Activated naive CD8-positive, alpha-beta T cell treated with anti-CD3 and anti-CD28 coated beads, Interleukin-2, amount 10 ng/mL, durations not matched to agents 7 days and 5 days (primary cell): Measurements from ENCODE around the gene ELAVL3. TPM values are rescaled to one million over a fixed set of nuclear protein-coding genes. Genes with fewer than 3 reads are reported as not detected.
A peak's percentile ranks its signal among the peaks of the same experiment; 100 is the strongest.

Source experiments
- ATAC-seq: fragments of 150-1000 bp; cut with Tn5 transposase; one replicate; pipeline ENCODE4 v1.10.0; 2021; ENCODE audit warnings: low read depth, moderate library complexity
- POLR2A ChIA-PET: fragments of 350-600 bp; sonication (Branson Sonifier 250); formaldehyde crosslinking; loops from one replicate; lab custom pipeline; 2021; ENCODE audit warnings: antibody characterized with exemption; lab: Charles Lee
- DNase-seq: peaks from one replicate; pipeline ENCODE4 v3.0.0; 2021
- H3K27ac Mint-ChIP-seq: one replicate; pipeline ENCODE4 v1.8.0; 2022; ENCODE audit warnings: mild to moderate bottlenecking, mixed read lengths
- H3K27me3 Mint-ChIP-seq: one replicate; pipeline ENCODE4 v1.8.0; 2022; ENCODE audit warnings: mild to moderate bottlenecking, moderate library complexity, mixed read lengths
- H3K36me3 Mint-ChIP-seq: one replicate; pipeline ENCODE4 v1.8.0; 2021; ENCODE audit warnings: mild to moderate bottlenecking, mixed read lengths
- H3K4me1 Mint-ChIP-seq: one replicate; pipeline ENCODE4 v1.8.0; 2021; ENCODE audit warnings: mixed read lengths
- H3K4me3 Mint-ChIP-seq: one replicate; pipeline ENCODE4 v1.8.0; 2022; ENCODE audit warnings: mild to moderate bottlenecking, moderate library complexity, mixed read lengths
- H3K9me3 Mint-ChIP-seq: one replicate; pipeline ENCODE4 v1.8.0; 2021; ENCODE audit warnings: mixed read lengths
- total RNA-seq, 2 experiments: library from RNA; stranded (reverse); gene quantifications; one replicate each; pipeline ENCODE4 v1.2.3, GENCODE V29; 2021

Gene ELAVL3
- total RNA-seq, 2 experiments from 2014 or later: not detected

DNA sequence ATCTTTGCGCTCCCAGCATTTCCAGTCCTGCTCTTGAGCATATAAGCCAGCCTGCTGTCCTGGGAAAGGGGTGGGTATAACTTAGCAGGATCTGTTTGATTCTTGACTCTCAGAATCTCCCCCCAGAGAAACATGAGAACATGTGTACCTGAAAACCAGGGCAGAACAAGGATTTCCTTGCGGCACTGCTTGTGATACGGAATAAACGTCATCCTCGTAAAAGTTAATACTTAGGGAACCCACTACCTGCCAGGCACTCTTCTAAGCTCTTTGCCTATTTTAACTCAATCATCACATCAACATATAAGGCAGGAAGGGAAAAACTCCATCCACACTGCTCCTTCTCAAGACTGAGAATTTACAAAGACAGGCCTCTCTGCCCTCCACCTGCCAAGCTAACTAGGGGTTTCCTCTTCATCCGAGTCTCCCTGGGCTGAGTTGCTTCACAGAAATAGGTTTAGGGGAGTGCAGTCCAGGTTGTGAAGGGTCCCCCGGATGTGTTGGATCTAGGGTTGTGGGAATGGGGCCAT, 23.7 kb upstream of the ELAVL3 start:
- Mint-ChIP-seq H3K4me3 (peak overlapping the region; percentile 89), H3K4me1 (peaks cover 13% of the 10 kb centered on the region), H3K9me3 (no peaks in the 10 kb centered on the region), H3K36me3 (peaks cover 8% of the 10 kb centered on the region), H3K27me3 (no peaks in the 10 kb centered on the region), H3K27ac (peak overlapping the region; percentile 83)
- DNase-seq (no peak), ATAC-seq (no peak)
- POLR2A ChIA-PET: interaction anchor here (1.2 kb wide), 1 partner anchor 129 kb away, joined by 3 read pairs; no protein-coding TSS in a partner anchor

DNA sequence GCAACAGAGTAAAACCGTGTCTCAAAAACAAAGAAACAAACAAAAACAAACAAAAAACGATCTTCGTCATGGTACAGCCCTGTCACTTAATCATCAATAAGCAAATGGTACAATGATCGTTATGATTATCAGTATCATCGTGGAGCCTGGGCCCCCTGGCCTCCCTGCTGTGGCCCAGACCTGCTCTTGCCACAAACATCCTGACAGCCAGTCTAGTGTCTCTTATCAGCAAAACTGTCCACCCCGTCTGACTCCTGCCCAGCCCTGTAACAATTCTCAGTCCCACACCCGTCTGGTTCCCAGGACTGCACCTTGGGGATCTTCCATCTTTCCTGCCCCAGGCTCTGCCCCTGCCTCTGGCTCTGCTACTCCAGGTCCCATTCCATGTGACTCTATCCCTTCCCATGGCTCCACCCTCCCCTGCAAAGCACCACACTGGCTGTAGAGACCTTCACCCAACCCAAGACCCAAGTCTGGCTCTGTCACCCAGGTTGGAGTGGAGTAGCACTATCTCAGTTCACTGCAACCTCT, 19.1 kb upstream of the ELAVL3 start:
- H3K9me3 Mint-ChIP-seq: no peaks in the 10 kb centered on the region
- no peaks in the 10 kb centered on the region for H3K27me3 Mint-ChIP-seq
- ATAC-seq: no peak
- no peak overlapping the region for H3K27ac Mint-ChIP-seq
- H3K36me3 Mint-ChIP-seq: peaks cover 10% of the 10 kb centered on the region
- POLR2A ChIA-PET: no interaction called here
- no peak overlapping the region for H3K4me3 Mint-ChIP-seq
- peaks cover 12% of the 10 kb centered on the region for H3K4me1 Mint-ChIP-seq
- DNase-seq: no peak

DNA sequence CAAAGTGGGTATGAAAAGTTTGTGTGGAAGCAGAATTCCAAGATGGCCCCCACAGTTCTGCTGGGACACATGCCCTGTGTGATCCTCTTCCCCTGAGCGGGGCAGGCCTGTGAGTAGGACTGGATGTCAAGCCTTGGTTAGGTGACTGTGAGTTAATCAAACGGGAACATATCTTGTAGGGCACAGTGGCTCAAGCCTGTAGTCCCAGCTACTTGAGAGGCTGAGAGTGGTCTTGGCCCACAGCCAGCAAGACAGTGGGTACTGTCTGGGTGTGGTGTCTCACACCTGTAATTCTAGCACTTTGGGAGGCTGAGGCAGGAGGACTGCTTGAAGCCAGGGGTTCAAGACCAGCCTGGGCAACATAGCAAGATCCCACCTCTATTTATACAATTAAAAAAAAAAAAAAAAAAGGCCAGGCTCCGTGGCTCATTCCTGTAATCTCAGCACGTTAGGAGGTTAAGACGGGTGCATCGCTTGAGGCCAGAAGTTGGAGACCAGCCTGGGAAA, 18.4 kb upstream of the ELAVL3 start:
- Mint-ChIP-seq H3K4me1 (peaks cover 6% of the 10 kb centered on the region), H3K27me3 (no peaks in the 10 kb centered on the region)

DNA sequence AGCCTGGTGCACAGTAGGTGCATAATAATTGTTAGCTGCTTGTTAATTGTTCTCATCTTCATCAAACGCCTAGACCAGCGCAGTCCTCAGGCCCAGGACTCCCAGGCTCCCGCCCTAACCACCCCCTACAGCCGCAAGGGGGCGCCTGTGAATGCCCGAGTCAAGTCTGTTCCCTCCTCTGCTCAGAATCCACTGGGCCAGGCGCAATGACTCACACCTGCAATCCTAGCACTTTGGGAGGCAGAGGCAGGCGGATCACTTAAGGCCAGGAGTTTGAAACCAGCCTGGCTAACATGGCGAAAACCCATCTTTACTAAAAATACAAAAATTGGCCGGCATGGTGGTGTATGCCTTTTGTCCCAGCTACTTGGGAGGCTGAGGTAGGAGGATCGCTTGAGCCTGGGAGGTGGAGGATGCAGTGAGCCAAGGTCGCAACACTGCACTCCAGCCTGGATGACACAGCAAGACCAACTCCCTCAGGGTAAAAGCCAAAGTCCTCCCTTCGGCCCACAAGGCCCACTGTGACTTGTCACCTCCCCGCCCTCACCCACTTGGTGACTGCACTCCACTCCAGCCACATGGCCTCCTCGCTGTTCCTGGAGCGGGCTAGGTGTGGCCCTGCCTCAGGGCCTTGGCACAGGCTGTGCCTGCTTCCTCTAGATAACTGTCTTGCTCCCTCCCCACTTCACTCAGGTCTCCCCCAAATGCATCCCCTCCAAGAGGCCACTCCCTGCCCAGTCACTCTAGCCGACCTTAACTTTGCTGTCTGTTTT, 15.7 kb upstream of the ELAVL3 start:
- ATAC-seq: peak; percentile 63
- Mint-ChIP-seq H3K27me3 (no peaks in the 10 kb centered on the region), H3K4me1 (peaks cover 5% of the 10 kb centered on the region), H3K27ac (no peak overlapping the region), H3K9me3 (no peaks in the 10 kb centered on the region), H3K4me3 (no peak overlapping the region), H3K36me3 (peaks cover 15% of the 10 kb centered on the region)
- POLR2A ChIA-PET: no interaction called here
- DNase-seq: peak; percentile 71

More for the DNA sequence above, 18.4 kb upstream of the ELAVL3 start:
- H3K36me3 Mint-ChIP-seq: peaks cover 11% of the 10 kb centered on the region
- ATAC-seq: no peak
- POLR2A ChIA-PET: no interaction called here
- no peak for DNase-seq
- no peak overlapping the region for H3K4me3 Mint-ChIP-seq
- no peaks in the 10 kb centered on the region for H3K9me3 Mint-ChIP-seq
- no peak overlapping the region for H3K27ac Mint-ChIP-seq

DNA sequence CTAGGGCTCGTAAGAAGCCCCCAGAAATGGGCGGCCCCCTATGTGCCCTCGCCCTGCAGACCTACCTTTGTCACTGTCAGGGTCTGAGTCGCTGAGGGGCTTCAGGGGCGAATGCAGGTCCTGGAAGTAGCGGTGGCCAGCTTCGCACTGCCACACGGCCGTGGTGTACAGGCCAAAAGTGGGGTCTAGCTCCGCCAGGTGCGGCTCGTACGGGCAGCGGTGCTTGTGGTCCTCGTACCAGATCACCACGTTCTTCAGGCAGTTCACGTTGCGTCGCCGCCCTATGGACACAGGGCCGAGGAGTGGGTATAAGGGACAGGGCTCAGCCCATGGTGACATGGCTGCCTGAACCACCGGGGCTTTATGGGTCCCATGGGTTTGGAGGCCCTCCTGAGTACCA, 15.0 kb upstream of the ELAVL3 start:
- Mint-ChIP-seq H3K9me3 (no peaks in the 10 kb centered on the region), H3K4me3 (no peak overlapping the region), H3K27ac (no peak overlapping the region), H3K27me3 (no peaks in the 10 kb centered on the region), H3K4me1 (peaks cover 5% of the 10 kb centered on the region), H3K36me3 (peaks cover 12% of the 10 kb centered on the region)
- POLR2A ChIA-PET: no interaction called here
- DNase-seq (no peak), ATAC-seq (no peak)

DNA sequence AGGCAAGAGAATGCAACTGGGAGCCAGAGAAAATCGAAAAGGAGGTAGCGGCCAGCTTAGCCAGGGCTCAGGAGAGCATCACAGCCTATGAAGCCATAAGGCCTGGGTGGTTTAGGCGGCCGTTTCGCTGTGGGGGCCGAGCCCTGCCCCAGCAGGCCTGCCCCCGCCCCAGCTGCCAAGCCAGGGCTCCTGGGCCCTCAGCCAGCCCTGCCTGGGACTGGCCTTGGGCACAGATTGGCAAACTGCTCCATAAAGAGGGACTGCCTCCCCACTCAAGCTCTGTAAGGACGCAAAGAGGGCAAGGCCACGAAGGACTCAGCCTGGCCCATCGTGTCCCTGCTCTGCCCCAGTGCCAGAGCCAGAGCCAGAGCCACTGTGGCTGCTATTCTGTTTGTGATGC, 14.6 kb upstream of the ELAVL3 start:
- Mint-ChIP-seq H3K36me3 (peaks cover 12% of the 10 kb centered on the region), H3K4me1 (peaks cover 5% of the 10 kb centered on the region)
- no peak for ATAC-seq

DNA sequence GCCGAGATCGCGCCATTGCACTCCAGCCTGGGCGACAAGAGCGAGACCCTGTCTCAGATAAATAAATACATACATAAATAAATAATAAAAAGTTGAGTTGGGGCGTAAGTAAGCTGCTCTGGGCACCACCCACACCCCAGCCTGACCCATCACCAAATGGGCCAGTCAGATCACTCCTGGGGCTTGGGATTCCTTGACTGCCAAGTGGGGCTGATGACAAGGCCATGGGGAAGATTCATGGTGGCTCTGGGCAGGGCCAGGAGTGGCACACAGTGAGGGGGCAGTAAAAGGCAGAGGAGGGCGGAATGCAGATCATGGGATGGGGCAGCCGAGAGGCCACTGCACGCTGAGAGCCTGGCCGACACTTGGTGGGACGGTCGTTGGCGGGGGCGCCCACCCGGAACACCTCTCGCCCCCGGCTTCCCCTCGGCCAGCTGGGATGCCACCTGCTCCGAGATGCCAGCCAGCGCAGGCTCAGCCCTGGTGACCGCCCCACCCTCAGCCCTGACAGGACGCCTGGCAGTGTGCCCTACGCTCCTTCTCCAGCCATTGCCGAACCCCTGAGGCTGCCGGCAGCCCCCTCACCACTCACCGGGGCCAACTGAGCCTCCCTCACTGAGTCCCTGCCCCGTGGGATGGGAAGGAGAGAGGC, 13.9 kb upstream of the ELAVL3 start:
- no peak overlapping the region for H3K27ac Mint-ChIP-seq
- peaks cover 5% of the 10 kb centered on the region for H3K4me1 Mint-ChIP-seq
- peaks cover 10% of the 10 kb centered on the region for H3K36me3 Mint-ChIP-seq
- H3K27me3 Mint-ChIP-seq: no peaks in the 10 kb centered on the region
- H3K4me3 Mint-ChIP-seq: no peak overlapping the region
- POLR2A ChIA-PET: no interaction called here
- no peak for ATAC-seq
- H3K9me3 Mint-ChIP-seq: no peaks in the 10 kb centered on the region
- no peak for DNase-seq

More for the DNA sequence above, 14.6 kb upstream of the ELAVL3 start:
- DNase-seq: no peak
- no peaks in the 10 kb centered on the region for H3K27me3 Mint-ChIP-seq
- H3K9me3 Mint-ChIP-seq: no peaks in the 10 kb centered on the region
- no peak overlapping the region for H3K27ac Mint-ChIP-seq
- POLR2A ChIA-PET: no interaction called here
- no peak overlapping the region for H3K4me3 Mint-ChIP-seq

DNA sequence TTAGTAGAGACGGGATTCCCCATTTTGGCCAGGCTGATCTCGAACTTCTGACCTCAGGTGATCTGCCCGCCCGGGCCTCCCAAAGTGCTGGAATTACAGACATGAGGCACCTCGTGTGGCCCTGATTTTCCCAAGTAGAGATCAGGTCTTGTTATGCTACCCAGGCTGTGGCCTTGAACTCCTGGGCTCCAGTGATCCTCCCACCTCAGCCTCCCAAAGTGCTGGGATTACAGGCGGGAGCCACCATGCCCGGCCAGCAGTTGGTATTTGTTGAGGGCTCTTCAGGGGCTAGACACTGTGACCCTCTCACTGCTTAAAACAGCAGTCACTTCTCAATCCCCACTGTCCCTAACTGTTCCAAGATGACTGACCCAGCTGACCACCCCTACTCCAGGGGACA, 8.5 kb upstream of the ELAVL3 start:
- peaks cover 9% of the 10 kb centered on the region for H3K36me3 Mint-ChIP-seq
- peaks cover 2% of the 10 kb centered on the region for H3K4me1 Mint-ChIP-seq
- no peaks in the 10 kb centered on the region for H3K9me3 Mint-ChIP-seq
- H3K4me3 Mint-ChIP-seq: no peak overlapping the region
- POLR2A ChIA-PET: no interaction called here
- no peaks in the 10 kb centered on the region for H3K27me3 Mint-ChIP-seq
- ATAC-seq (no peak), DNase-seq (no peak)
- no peak overlapping the region for H3K27ac Mint-ChIP-seq

DNA sequence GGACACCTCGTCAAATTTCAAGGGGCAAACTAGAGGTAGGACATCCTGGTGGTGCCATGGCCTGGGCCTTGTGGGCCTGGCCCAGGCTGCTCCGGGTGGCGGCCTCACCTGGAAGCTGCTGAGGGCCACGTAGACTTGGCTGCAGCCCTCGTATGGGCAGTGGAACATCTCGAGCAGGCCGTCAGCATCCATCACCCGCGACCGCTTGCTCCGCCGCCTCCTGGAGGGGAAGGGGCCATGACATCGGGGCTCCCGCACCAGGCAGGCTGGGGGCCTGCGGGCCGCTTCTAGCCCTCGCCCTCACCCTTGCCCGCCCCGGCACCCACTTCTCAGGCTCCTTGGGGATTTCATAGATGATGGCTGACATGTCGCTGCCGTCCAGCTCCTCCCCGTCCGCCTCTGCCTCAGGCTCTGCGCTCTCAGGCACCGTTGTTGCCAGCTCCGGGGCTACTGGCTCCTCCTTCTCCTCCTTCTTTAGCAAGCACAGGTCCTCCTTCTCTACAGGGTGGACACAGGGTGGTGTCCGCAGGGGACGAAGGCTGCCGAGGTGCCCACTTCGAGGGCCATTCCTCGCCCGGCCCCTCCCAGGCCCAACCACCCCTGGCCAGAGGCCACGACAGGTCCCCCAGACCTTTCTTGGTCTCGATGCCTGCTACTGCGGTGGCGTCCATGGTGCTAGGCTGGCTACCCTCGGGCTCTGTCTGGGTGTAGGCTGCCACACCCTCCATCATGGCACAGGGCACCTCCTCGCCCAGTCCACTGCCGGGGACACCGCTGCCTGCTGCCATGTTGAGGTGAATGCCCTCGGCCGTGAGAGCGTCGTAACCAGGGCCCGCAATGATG, 6.0 kb upstream of the ELAVL3 start:
- POLR2A ChIA-PET: no interaction called here
- ATAC-seq (no peak), DNase-seq (no peak)
- Mint-ChIP-seq H3K36me3 (peaks cover 2% of the 10 kb centered on the region), H3K4me3 (no peak overlapping the region), H3K27ac (no peak overlapping the region), H3K4me1 (peaks cover 7% of the 10 kb centered on the region), H3K27me3 (peaks cover under 1% of the 10 kb centered on the region), H3K9me3 (no peaks in the 10 kb centered on the region)

DNA sequence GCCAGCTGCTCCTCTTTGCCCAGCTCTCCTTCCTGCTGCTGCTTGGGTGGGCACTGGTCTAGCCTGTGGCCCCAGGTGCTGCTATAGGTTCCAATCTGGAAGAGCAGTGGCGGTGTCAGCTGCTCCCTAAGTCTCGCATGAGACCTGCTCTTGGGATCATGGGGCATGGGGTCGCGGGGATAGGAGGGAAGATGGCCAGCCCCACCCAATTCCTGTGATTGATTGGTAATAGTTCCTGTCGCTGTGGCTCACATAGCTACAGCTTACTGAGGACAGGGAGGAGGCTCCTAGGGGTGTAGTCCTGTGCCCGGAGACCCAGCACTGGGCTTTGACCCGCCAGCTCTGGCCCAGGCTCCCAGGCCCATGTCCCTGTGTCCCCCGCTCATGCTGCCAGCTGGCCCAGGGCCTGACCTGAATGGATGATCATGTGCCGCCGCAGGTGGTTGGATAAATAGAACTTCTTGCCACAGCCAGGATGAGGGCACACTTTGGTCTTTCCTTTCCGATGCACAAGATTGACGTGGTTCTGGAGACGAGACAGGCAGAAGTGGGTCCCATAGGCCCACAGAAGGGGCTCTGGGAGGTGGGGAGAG, 4.5 kb upstream of the ELAVL3 start:
- POLR2A ChIA-PET: no interaction called here
- H3K9me3 Mint-ChIP-seq: no peaks in the 10 kb centered on the region
- no peak overlapping the region for H3K4me3 Mint-ChIP-seq
- H3K4me1 Mint-ChIP-seq: peaks cover 11% of the 10 kb centered on the region
- peaks cover 11% of the 10 kb centered on the region for H3K27me3 Mint-ChIP-seq
- H3K36me3 Mint-ChIP-seq: peaks cover 2% of the 10 kb centered on the region
- no peak for ATAC-seq
- H3K27ac Mint-ChIP-seq: no peak overlapping the region
- no peak for DNase-seq

DNA sequence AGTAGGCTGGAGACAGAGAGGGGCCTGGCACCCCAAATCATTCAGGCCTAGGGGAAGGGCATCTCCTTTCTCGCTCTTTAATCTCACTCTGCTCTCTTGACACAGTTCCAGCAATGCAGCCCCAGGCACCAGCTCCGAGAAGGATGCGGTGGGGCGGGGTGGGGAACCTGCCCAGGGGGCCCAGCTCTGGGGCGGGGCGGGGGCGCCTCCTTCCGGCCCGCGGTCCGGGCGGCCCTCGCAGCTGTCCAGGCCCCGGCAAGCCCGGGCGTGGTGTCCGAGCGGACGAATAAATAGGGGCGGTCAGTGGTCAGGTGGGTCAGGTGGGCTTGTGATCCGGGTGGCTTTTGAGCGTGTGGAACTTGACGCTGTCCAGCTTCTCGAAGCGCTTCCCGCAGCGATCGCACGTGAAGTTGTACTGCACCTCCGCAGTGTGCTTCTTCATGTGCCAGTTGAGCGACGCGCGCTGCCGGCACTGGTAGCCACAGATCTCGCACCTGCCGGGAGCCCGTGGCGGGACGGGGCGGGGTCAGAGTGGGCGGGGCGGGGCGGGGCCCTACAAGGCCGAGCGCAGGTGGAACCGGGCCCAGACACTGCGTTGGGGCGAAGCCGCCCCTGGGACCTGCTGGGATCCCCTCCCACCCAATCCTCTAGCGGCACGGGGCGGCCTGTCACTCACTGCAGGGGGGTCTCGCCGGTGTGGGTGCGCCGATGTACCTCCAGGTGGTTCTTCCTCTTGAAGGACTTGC, 2.7 kb upstream of the ELAVL3 start:
- Mint-ChIP-seq H3K27ac (no peak overlapping the region), H3K4me1 (peaks cover 13% of the 10 kb centered on the region), H3K4me3 (no peak overlapping the region), H3K27me3 (peaks cover 19% of the 10 kb centered on the region), H3K36me3 (peaks cover 2% of the 10 kb centered on the region), H3K9me3 (no peaks in the 10 kb centered on the region)
- no peak for DNase-seq
- POLR2A ChIA-PET: interaction anchor here (0.6 to 1.7 kb wide), 9 partner anchors 22 to 1134 kb away, joined by 3 to 18 read pairs (median 6); partner anchors contain the start of genes SWSAP1 and ZNF653
- ATAC-seq: no peak
